Measurements from ENCODE around the gene E2F3. TPM values are rescaled to one million over a fixed set of nuclear protein-coding genes. Genes with fewer than 3 reads are reported as not detected.

E2F3 gene
- total RNA-seq, 1 experiment from 2014 or later, result 35.7 TPM

GRCh38 chr6:20411544-20411943 lies 9.9 kb downstream of the E2F3 start:
- H3K56ac ChIP-seq (ENCODE audit: insufficient read length, low read depth, low read length), result no peak overlapping the region
- no peak overlapping the region for H2BK15ac ChIP-seq (ENCODE audit: low read depth, low read length)
- H3K4me2 ChIP-seq (ENCODE audit: insufficient read depth, insufficient read length, low read length), result no peak overlapping the region
- no peak overlapping the region for H4K91ac ChIP-seq (ENCODE audit: insufficient read length, low read depth, low read length)
- H3K18ac ChIP-seq (ENCODE audit: insufficient read length, low read depth, low read length), result no peak overlapping the region
- no peak overlapping the region for H3K14ac ChIP-seq (ENCODE audit: insufficient read depth, low read length)
- TF ChIP-seq CTCF (conservative IDR thresholded peaks at IDR 0.05), result no peak
- no peaks in the 10 kb centered on the region for H3K27me3 ChIP-seq (ENCODE audit: insufficient read depth, low read length)
- H3K79me2 ChIP-seq (ENCODE audit: insufficient read depth, low read length), result peaks cover 84% of the 10 kb centered on the region
- no peak overlapping the region for H4K5ac ChIP-seq (ENCODE audit: insufficient read length, low read depth, low read length)
- no CpG with 5 or more reads among the region's 8 CpGs for WGBS (ENCODE audit: extremely low coverage, insufficient read length, low lambda C conversion rate)
- no peak overlapping the region for H2AK5ac ChIP-seq (ENCODE audit: insufficient read length, low read length)
- no peak overlapping the region for H3K27ac ChIP-seq (ENCODE audit: insufficient read length, low read depth, low read length)
- H3K23ac ChIP-seq (ENCODE audit: insufficient read length, low read depth, low read length), result no peak overlapping the region
- H3K36me3 Mint-ChIP-seq (ENCODE audit: insufficient read depth in 1 of 3, low read depth in 3 of 3), result peaks cover 14 to 26% (median 15%) of the 10 kb centered on the region in 3 experiments
- no peak overlapping the region for H2BK120ac ChIP-seq (ENCODE audit: low read depth, low read length, poor library complexity, severe bottlenecking)
- no peak overlapping the region for H4K8ac ChIP-seq (replicated peaks; ENCODE audit: insufficient read length, low read depth, low read length)
- H3K4me1 Mint-ChIP-seq, result peaks cover 47 to 58% of the 10 kb centered on the region in 2 experiments
- no peak for DNase-seq
- H4K20me1 ChIP-seq (ENCODE audit: control insufficient read depth, insufficient read depth, insufficient read length), result no peaks in the 10 kb centered on the region
- H3K9ac ChIP-seq (ENCODE audit: extremely low read depth, insufficient read length, low read length), result no peak overlapping the region
- no peaks in the 10 kb centered on the region; the same call in 1 of the 2 replicates for H3K27me3 Mint-ChIP-seq (ENCODE audit: low read depth)
- H3T11ph ChIP-seq (ENCODE audit: low read length), result no peak overlapping the region
- H3K4me3 Mint-ChIP-seq, result no peak overlapping the region
- no peak overlapping the region for H2BK12ac ChIP-seq (ENCODE audit: insufficient read length, low read depth, low read length)
- H3K4me1 ChIP-seq (ENCODE audit: insufficient read depth, low read length), result peaks cover 4% of the 10 kb centered on the region; the same call in 1 of the 2 replicates
- H3K27ac Mint-ChIP-seq, result peak overlapping the region; percentile 3 to 78 (median 57); a peak in 4 of 7 replicates
- H3K23me2 ChIP-seq (ENCODE audit: insufficient read length, low read depth, low read length, poor library complexity, severe bottlenecking), result no peaks in the 10 kb centered on the region
- H3K4ac ChIP-seq (ENCODE audit: low read depth, low read length), result no peak overlapping the region
- no peak overlapping the region for H2BK20ac ChIP-seq (ENCODE audit: low read depth, low read length, poor library complexity, severe bottlenecking)
- H2AFZ ChIP-seq (ENCODE audit: low read length), result no peak overlapping the region
- no peak overlapping the region for H2BK5ac ChIP-seq (ENCODE audit: insufficient read length, low read length)
- H3K9me3 ChIP-seq (ENCODE audit: control insufficient read depth, low read depth, low read length), result no peaks in the 10 kb centered on the region
- peaks cover 11% of the 10 kb centered on the region for H3K79me1 ChIP-seq (ENCODE audit: insufficient read depth, low read depth, low read length, poor library complexity, severe bottlenecking)
- no peaks in the 10 kb centered on the region for H3K9me3 Mint-ChIP-seq

All from H9 (cell line).